ENCODE measurements around the gene CEMIP2.

DNA sequence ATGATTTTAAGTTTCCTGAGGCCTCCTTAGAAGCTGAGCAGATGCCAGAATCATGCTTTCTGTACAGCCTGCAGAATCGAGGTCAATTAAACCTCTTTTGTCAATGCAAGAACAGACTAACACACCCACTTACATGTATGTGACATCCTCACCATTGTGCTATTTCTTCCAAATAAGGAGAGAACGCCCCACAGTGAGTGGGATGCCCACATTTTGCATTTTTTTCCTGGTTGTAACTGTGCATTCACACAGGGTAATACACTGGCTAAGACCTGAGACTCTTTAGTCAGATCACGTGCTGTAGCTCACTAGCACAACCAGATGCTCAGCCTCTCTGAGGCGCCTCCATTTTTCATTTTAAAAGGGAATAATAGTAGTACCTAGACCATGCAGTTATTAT, 4.4 kb upstream of the CEMIP2 start:
- no peak for TF ChIP-seq CTCF (IDR thresholded peaks at IDR 0.05)
- no peak for TF ChIP-seq POLR2A (IDR thresholded peaks at IDR 0.05)

All from uterus (tissue), 2 donors.